WERI-Rb-1 (cell line): Measurements from ENCODE around the gene ZKSCAN1.

Source experiments
- DNase-seq: peaks from one replicate; pipeline ENCODE4 v3.0.0-alpha.2; 2020
- H3K27ac ChIP-seq: fragments of 250-450 bp; sonication (Bioruptor Pico); 2 replicates; pipeline ENCODE4 v1.5.1; 2020; ENCODE audit warnings: mild to moderate bottlenecking, moderate library complexity
- H3K27me3 ChIP-seq: fragments of 250-450 bp; sonication (Bioruptor Pico); 2 replicates; pipeline ENCODE4 v1.5.1; 2021; ENCODE audit warnings: mild to moderate bottlenecking, low read depth, moderate library complexity; ENCODE audit not compliant: insufficient read depth, severe bottlenecking
- H3K36me3 ChIP-seq: fragments of 250-450 bp; sonication (Bioruptor Pico); 2 replicates; pipeline ENCODE4 v1.5.1; 2020; ENCODE audit warnings: mild to moderate bottlenecking, moderate library complexity
- H3K4me3 ChIP-seq: 2 replicates; pipeline ENCODE4 v1.5.1; 2011; ENCODE audit warnings: low read depth, mild to moderate bottlenecking, control low read depth, low read length
- H3K9me3 ChIP-seq: fragments of 250-450 bp; sonication (Bioruptor Pico); 2 replicates; pipeline ENCODE4 v1.5.1; 2021; ENCODE audit warnings: mild to moderate bottlenecking, moderate library complexity; ENCODE audit not compliant: severe bottlenecking
- CTCF ChIP-seq: IDR thresholded peaks from 2 replicates; pipeline ENCODE4 v1.5.1; 2011; ENCODE audit warnings: low read depth, mild to moderate bottlenecking, control low read depth, inconsistent platforms, low read length

The ZKSCAN1 gene

DNA sequence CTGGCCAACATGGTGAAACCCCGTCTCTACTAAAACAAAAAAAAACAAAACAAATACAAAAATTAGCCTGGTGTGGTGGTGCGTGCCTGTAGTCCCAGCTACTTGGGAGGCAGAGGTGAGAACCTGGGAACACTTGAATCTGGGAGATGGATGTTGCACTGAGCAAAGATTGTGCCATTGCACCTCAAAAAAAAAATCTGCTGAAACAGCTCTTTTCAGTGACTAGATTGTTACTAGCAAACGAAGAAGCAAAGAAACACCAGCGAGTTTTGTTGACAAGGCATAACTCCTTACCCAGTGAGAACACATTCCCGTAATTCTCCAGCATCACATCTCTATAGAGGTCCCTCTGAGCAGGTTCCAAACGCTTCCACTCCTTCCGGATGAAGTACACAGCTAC is 59.4 kb downstream of the ZKSCAN1 start:
- TF ChIP-seq CTCF: no peak
- Histone ChIP-seq H3K4me3 (no peak overlapping the region), H3K36me3 (peaks cover 100% of the 10 kb centered on the region), H3K27me3 (no peaks in the 10 kb centered on the region), H3K9me3 (peaks cover 33% of the 10 kb centered on the region), H3K27ac (no peak overlapping the region)
- DNase-seq: no peak

DNA sequence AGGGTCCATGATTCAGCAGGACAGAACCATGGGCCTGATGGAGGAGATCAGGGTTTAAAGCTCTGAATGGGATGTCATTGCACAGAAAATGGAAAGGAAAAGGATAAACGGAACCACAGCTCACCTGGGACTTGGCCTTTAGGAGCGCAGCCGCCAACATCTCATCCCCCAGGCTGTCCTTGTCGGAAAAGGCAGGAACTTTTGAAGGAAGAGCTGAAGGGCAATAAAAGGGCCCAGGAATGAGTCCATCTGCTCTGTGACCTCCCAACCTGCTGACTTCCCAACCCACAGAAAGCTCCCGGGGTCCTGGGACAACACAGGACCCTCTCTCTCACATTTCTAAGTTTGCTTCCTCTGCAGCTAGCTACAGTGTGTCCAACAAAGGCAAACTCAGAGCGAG is 60.0 kb downstream of the ZKSCAN1 start:
- no peak overlapping the region for H3K4me3 ChIP-seq
- no peaks in the 10 kb centered on the region for H3K27me3 ChIP-seq
- no peak for DNase-seq
- H3K27ac ChIP-seq: no peak overlapping the region
- peaks cover 31% of the 10 kb centered on the region for H3K9me3 ChIP-seq
- peaks cover 98% of the 10 kb centered on the region for H3K36me3 ChIP-seq
- no peak for TF ChIP-seq CTCF

DNA sequence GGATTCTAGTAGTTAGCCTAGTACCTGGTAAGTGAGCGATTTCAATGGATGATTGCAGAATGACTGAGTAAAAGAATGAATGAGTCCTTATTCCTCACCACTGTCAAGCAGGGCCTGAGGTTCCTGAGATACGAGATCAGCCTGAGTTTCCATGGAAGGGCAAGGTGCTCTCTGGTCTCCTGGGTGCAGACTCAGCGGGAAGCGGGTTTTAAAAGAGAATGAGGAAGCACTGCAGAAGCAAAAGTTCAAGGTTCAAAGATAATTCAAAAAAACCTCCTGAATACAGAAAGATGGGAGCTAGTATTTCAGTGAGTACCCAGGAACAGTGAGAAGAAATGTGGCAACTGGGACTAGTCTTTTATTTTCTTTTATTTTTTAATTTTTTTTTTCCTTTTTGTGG is 61.8 kb downstream of the ZKSCAN1 start:
- TF ChIP-seq CTCF: no peak
- DNase-seq: no peak
- Histone ChIP-seq H3K27me3 (no peaks in the 10 kb centered on the region), H3K4me3 (no peak overlapping the region), H3K9me3 (peaks cover 13% of the 10 kb centered on the region), H3K27ac (no peak overlapping the region), H3K36me3 (peaks cover 84% of the 10 kb centered on the region)

- Histone ChIP-seq H3K36me3 (peaks cover 65% of the 10 kb centered on the region), H3K27me3 (no peaks in the 10 kb centered on the region), H3K4me3 (no peak overlapping the region), H3K27ac (no peak overlapping the region), H3K9me3 (no peaks in the 10 kb centered on the region)
- TF ChIP-seq CTCF: no peak
- no peak for DNase-seq
These were observed 63.7 kb downstream of the ZKSCAN1 start for GRCh38 chr7:100079024-100079560.

GRCh38 chr7:100080907-100081534 is 65.6 kb downstream of the ZKSCAN1 start:
- H3K27me3 ChIP-seq: no peaks in the 10 kb centered on the region
- peak overlapping the region; percentile 93 for H3K27ac ChIP-seq
- no peaks in the 10 kb centered on the region for H3K9me3 ChIP-seq
- peaks cover 46% of the 10 kb centered on the region for H3K36me3 ChIP-seq
- TF ChIP-seq CTCF: no peak
- DNase-seq: peak; percentile 32
- H3K4me3 ChIP-seq: peak overlapping the region; percentile 99
